Measurements from ENCODE around the gene LYRM1.
"Not testable (repeated sequence)": the region's sequence is repeated elsewhere in the genome, so short reads cannot be mapped to it uniquely, and the experiment has no call there.

LYRM1 gene

DNA sequence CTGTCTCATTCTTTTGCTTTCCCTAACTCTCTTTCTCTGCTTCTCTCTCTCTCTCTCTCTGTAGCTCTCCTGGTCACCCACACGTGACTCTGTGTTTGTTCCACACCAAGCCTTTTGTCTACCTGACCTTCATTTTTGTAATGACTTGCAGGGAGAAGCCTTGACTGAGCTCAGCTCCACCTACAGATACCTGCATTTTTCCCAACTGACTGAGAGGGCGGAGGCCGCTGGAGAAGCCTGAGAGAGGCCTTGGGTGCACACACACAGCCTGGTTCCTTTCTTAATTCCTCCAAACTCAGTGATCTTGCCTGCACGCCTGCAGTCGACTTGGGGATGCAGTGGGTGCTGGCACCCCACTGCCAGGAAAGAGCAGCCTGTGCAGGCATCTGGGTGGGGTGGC, 68.8 kb downstream of the LYRM1 start:
- TF ChIP-seq, protein P1, sequence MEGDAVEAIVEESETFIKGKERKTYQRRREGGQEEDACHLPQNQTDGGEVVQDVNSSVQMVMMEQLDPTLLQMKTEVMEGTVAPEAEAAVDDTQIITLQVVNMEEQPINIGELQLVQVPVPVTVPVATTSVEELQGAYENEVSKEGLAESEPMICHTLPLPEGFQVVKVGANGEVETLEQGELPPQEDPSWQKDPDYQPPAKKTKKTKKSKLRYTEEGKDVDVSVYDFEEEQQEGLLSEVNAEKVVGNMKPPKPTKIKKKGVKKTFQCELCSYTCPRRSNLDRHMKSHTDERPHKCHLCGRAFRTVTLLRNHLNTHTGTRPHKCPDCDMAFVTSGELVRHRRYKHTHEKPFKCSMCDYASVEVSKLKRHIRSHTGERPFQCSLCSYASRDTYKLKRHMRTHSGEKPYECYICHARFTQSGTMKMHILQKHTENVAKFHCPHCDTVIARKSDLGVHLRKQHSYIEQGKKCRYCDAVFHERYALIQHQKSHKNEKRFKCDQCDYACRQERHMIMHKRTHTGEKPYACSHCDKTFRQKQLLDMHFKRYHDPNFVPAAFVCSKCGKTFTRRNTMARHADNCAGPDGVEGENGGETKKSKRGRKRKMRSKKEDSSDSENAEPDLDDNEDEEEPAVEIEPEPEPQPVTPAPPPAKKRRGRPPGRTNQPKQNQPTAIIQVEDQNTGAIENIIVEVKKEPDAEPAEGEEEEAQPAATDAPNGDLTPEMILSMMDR (IDR thresholded peaks at IDR 0.05; ENCODE audit: low read depth, low read length, missing control alignments), result no peak
- Histone ChIP-seq H3K36me3 (replicated peaks) (no peaks in the 10 kb centered on the region), H3K27ac (no peak overlapping the region), H3K27me3 (replicated peaks) (no peaks in the 10 kb centered on the region), H3K4me3 (ENCODE audit: low read depth, low read length) (no peak overlapping the region)
- in situ Hi-C loops (cut with HindIII; ENCODE audit: low pct_ligation_motif_present, low sequenced_read_pairs), result no loop called here
- DNase-seq, result no peak

DNA sequence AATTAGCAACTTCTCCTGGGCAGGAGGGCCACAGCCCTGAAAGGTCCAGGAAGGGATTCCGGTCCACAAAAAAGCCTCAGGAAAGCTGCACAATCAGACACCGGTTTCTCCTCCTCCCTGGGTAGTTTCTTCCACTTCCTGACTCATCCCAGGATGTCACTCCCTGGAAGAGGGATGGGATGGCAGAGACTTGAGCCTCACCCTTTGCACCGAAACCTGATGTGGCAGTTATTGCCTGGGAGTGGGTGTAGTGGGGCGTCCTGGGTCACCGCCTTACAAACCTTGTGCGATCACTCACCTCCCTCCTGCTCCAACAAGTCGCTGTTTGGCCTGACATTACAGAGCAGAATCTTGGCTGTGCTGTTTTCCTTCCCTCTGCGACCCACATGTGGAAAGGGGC, 70.8 kb downstream of the LYRM1 start:
- Histone ChIP-seq H3K27me3 (replicated peaks) (no peaks in the 10 kb centered on the region), H3K4me3 (ENCODE audit: low read depth, low read length) (no peak overlapping the region), H3K36me3 (replicated peaks) (no peaks in the 10 kb centered on the region), H3K27ac (no peak overlapping the region)
- DNase-seq, result no peak
- TF ChIP-seq, protein P1 (IDR thresholded peaks at IDR 0.05; ENCODE audit: low read depth, low read length, missing control alignments), result no peak
- in situ Hi-C loops (cut with HindIII; ENCODE audit: low pct_ligation_motif_present, low sequenced_read_pairs), result no loop called here

DNA sequence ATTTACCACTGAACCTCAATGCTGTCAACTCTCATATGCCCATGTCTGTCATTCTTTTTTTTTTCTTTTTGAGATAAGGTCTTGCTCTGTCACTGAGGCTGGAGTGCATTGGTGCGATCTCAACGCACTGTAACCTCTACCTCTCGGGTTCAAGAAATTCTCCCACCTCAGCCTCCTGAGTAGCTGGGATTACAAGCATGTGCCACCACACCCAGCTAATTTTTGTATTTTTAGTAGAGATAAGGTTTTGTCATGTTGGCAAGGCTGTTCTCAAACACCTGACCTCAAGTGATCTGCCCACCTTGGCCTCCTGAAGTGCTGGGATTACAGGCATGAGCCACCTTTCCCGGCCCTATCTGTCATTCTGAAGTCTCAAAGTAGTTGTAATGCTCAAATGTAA, 72.6 kb downstream of the LYRM1 start:
- in situ Hi-C loops (cut with HindIII; ENCODE audit: low pct_ligation_motif_present, low sequenced_read_pairs); H3K27ac ChIP-seq: not testable (repeated sequence)

More for the DNA sequence above, 72.6 kb downstream of the LYRM1 start:
- not testable (repeated sequence) for DNase-seq; H3K36me3 ChIP-seq (replicated peaks); H3K4me3 ChIP-seq (ENCODE audit: low read depth, low read length); H3K27me3 ChIP-seq (replicated peaks)
